ENCODE data around the gene FAM186B. TPM values are rescaled to one million over a fixed set of nuclear protein-coding genes. Genes with fewer than 3 reads are reported as not detected.

Gene FAM186B
- polyA plus RNA-seq, 1 of the 3 experiments (the other 2 are of a cell fraction): 0.16 TPM

- H3K27me3 ChIP-seq (ENCODE audit: insufficient read depth): no peaks in the 10 kb centered on the region
- no peaks in the 10 kb centered on the region for H3K9me2 ChIP-seq
- DNase-seq: no peak
- no peak overlapping the region for H2AFZ ChIP-seq (ENCODE audit: low read depth)
- WGBS (ENCODE audit: low lambda C conversion rate): 91% methylated on average over 9 of the region's 9 CpGs
- peaks cover 0 to 14% of the 10 kb centered on the region in 2 experiments; a peak in 2 of 4 replicates for H3K4me1 ChIP-seq (ENCODE audit: control insufficient read depth in 1 of 2, insufficient read depth in 2 of 2, low read depth in 1 of 2, low read length in 1 of 2)
- CTCF ChIA-PET: interaction anchor here (1.5 to 30.5 kb wide), 6 partner anchors 9 to 204 kb away, joined by 3 to 590 read pairs (median 20); partner anchors contain the start of genes FMNL3 and PRPF40B
- POLR2A ChIA-PET: no interaction called here
- H3K79me2 ChIP-seq (ENCODE audit: insufficient read depth): no peaks in the 10 kb centered on the region
- TF ChIP-seq SMC3 (IDR thresholded peaks at IDR 0.05; ENCODE audit: low read depth, low read length) (no peak), USF1 (IDR thresholded peaks at IDR 0.05; ENCODE audit: borderline replicate concordance, low read depth) (no peak), ZBTB33 (IDR thresholded peaks at IDR 0.05; ENCODE audit: borderline replicate concordance, low read depth) (no peak), RCOR1 (IDR thresholded peaks at IDR 0.05; ENCODE audit: low read length) (no peak), NFIC (IDR thresholded peaks at IDR 0.05; ENCODE audit: borderline replicate concordance) (no peak), RAD21 (IDR thresholded peaks at IDR 0.05; ENCODE audit: low read length) (no peak), TCF12 (IDR thresholded peaks at IDR 0.05) (no peak), EP300 (IDR thresholded peaks at IDR 0.05; ENCODE audit: borderline replicate concordance in 1 of 2, low read depth in 1 of 2, low read length in 1 of 2) (no peak), POLR2AphosphoS5 (IDR thresholded peaks at IDR 0.05; ENCODE audit: low read depth, low read length) (no peak; the same call in 1 of the 2 replicates), MXI1 (IDR thresholded peaks at IDR 0.05; ENCODE audit: low read depth, low read length) (no peak), TEAD4 (IDR thresholded peaks at IDR 0.05; ENCODE audit: borderline replicate concordance, insufficient read depth) (no peak), PBX3 (IDR thresholded peaks at IDR 0.05) (no peak), FOXM1 (IDR thresholded peaks at IDR 0.05; ENCODE audit: low read depth) (no peak), NRF1 (IDR thresholded peaks at IDR 0.05; ENCODE audit: low read depth, low read length) (no peak), FOSL2 (IDR thresholded peaks at IDR 0.05; ENCODE audit: borderline replicate concordance, low read depth) (no peak), GATA2 (CRISPR knock-in tag; IDR thresholded peaks at IDR 0.05) (no peak)
- H4K20me1 ChIP-seq (ENCODE audit: insufficient read depth): no peaks in the 10 kb centered on the region
- no peaks in the 10 kb centered on the region for H3K9me3 ChIP-seq
- peaks cover 7 to 36% of the 10 kb centered on the region in 2 experiments for H3K36me3 ChIP-seq (replicated peaks in 1 of 2; ENCODE audit: control insufficient read depth in 1 of 2, insufficient read depth in 2 of 2, low read length in 1 of 2)
- peaks cover 15% of the 10 kb centered on the region for H3F3A ChIP-seq (replicated peaks; ENCODE audit: insufficient read depth)
- H3K4me3 ChIP-seq (ENCODE audit: low read depth in 2 of 2, low read length in 1 of 2): no peak overlapping the region
- H3K9ac ChIP-seq: no peak overlapping the region
- H3K27ac ChIP-seq (ENCODE audit: low read depth in 2 of 2, low read length in 1 of 2): no peak overlapping the region; a peak in 1 of 4 replicates
- no peak overlapping the region for H3K4me2 ChIP-seq
Observed at GRCh38 chr12:49635036-49635435, 29.6 kb upstream of the FAM186B start.
